Coronary artery (tissue), 2 donors: ENCODE data around the gene TMCC1.

Source experiments
- DNase-seq: peaks from one replicate; pipeline ENCODE4 v3.0.0-alpha.2; 2017; ENCODE audit warnings: low spot score
- H3K27ac ChIP-seq, 2 donors: fragments of 200-600 bp; sonication (generic); one replicate each; pipeline ENCODE4 v1.5.1; 2016 to 2019
- H3K4me3 ChIP-seq: fragments of 200-600 bp; sonication (generic); 2 replicates; pipeline ENCODE4 v1.5.1; 2016; ENCODE audit warnings: mild to moderate bottlenecking, moderate library complexity
- TF ChIP-seq, protein P1 (sequence below): fragments of 200-600 bp; sonication (generic); IDR thresholded peaks from one replicate; pipeline ENCODE4 v1.5.1; 2019; ENCODE audit warnings: antibody characterized with exemption

Gene TMCC1

GRCh38 chr3:129746629-129747028 lies 146.9 kb downstream of the TMCC1 start:
- no peak for DNase-seq

DNA sequence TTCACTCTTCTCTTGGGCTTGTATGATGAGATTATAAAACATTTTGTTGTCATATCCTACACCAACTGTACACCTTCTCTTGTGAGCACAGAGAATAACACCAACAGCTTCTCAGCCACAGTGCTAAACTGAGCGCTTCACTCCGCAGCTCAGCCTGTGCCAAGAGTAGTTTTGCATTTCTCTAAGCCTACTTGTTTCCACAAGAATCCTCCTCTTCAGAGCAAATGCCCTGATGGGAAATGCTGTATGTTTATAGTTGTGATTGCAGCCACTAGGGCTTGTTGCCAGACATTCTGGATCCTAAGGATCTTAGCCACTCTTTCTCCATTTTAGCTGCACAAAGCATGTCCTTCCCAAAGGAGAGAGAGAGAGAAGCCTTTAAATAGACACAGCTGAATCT lies 148.3 kb downstream of the TMCC1 start:
- TF ChIP-seq, protein P1, sequence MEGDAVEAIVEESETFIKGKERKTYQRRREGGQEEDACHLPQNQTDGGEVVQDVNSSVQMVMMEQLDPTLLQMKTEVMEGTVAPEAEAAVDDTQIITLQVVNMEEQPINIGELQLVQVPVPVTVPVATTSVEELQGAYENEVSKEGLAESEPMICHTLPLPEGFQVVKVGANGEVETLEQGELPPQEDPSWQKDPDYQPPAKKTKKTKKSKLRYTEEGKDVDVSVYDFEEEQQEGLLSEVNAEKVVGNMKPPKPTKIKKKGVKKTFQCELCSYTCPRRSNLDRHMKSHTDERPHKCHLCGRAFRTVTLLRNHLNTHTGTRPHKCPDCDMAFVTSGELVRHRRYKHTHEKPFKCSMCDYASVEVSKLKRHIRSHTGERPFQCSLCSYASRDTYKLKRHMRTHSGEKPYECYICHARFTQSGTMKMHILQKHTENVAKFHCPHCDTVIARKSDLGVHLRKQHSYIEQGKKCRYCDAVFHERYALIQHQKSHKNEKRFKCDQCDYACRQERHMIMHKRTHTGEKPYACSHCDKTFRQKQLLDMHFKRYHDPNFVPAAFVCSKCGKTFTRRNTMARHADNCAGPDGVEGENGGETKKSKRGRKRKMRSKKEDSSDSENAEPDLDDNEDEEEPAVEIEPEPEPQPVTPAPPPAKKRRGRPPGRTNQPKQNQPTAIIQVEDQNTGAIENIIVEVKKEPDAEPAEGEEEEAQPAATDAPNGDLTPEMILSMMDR, result no peak
- no peak for DNase-seq
- no peak overlapping the region for H3K4me3 ChIP-seq
- no peak overlapping the region for H3K27ac ChIP-seq

More at GRCh38 chr3:129746629-129747028, 146.9 kb downstream of the TMCC1 start:
- TF ChIP-seq, protein P1, result no peak
- Histone ChIP-seq H3K27ac (no peak overlapping the region), H3K4me3 (no peak overlapping the region)

GRCh38 chr3:129741794-129742193 lies 151.7 kb downstream of the TMCC1 start:
- Histone ChIP-seq H3K27ac (no peak overlapping the region), H3K4me3 (no peak overlapping the region)
- no peak for DNase-seq
- TF ChIP-seq, protein P1, result no peak

GRCh38 chr3:129740090-129740489 lies 153.4 kb downstream of the TMCC1 start:
- H3K4me3 ChIP-seq, result no peak overlapping the region
- TF ChIP-seq, protein P1, result no peak
- H3K27ac ChIP-seq, result no peak overlapping the region
- DNase-seq, result no peak

DNA sequence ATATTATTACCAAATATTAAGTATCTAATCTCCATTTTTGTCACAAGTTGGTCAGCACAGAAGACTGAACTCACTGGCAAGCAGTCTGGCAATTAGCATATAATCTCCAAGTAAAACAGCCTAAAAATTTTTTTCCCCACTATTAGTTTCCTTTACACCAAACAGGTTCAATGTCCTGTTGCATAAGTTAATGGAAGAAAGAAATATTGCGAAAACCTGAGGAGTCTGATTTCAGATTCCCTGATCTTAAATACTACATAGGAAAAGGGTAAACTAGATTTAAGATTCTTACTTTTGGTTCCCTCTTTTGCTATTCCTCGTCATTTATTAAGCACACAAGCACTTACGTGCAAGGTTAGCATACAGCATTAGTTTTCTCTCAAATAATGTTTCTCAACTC lies 153.9 kb downstream of the TMCC1 start:
- H3K4me3 ChIP-seq, result no peak overlapping the region
- no peak overlapping the region for H3K27ac ChIP-seq

DNA sequence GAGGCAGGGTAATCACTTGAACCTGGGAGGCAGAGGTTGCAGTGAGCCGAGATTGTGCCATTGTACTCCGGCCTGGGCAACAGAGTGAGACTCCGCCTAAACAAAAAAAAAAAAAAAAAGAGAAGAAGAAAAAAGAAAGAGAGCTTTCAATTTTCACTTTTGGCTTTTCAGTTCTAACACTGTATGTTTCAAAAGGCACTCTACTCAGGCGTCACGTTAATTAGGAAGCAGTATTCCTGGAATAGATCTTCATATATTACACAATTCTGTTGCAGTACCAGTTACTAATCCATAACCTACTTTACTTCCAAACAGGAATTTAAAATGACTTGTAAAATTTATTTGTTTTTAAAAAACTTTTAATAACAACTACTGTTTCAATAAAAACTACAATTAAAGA lies 155.3 kb downstream of the TMCC1 start:
- H3K27ac ChIP-seq, result no peak overlapping the region
- no peak overlapping the region for H3K4me3 ChIP-seq
- no peak for DNase-seq
- TF ChIP-seq, protein P1, result no peak

More for the DNA sequence above, 153.9 kb downstream of the TMCC1 start:
- no peak for DNase-seq
- TF ChIP-seq, protein P1, result no peak

DNA sequence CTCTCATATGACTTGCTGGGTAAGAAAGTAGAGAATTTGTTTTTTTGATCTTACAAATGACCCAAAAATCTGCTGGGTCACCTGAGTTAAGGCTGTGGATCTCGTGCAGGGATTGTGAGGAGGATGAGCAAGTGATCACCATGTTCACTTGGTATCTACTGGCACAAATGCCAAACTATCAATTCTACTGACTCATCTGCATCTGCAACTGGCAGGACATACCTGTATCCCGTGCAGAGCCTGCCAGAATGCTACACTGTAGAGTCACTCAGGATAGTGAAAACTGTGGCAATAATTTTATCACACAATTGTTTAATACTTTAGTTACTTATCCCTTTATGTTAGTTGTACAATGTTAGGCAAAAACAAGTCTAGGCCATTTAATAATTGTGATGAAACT lies 157.4 kb downstream of the TMCC1 start:
- DNase-seq, result no peak
- TF ChIP-seq, protein P1, result no peak

More for the DNA sequence above, 157.4 kb downstream of the TMCC1 start:
- no peak overlapping the region for H3K27ac ChIP-seq
- no peak overlapping the region for H3K4me3 ChIP-seq
